H1 (cell line): ENCODE measurements around the gene MOB4. TPM values are rescaled to one million over a fixed set of nuclear protein-coding genes. Genes with fewer than 3 reads are reported as not detected.

Experiments used
- CTCF ChIA-PET: fragments of 300-600 bp; sonication (Branson Sonifier 250); formaldehyde crosslinking; loops from one replicate; lab custom pipeline; 2021; ENCODE audit not compliant: partially characterized antibody; lab: Charles Lee
- POLR2A ChIA-PET: fragments of 300-600 bp; sonication (Branson Sonifier 250); formaldehyde crosslinking; loops from one replicate; lab custom pipeline; 2021; ENCODE audit warnings: inconsistent platforms; ENCODE audit not compliant: partially characterized antibody; lab: Charles Lee
- DNase-seq, 2 experiments: peaks; one replicate each; pipeline versions ENCODE4 v3.0.0 to v3.0.0-alpha.2; 2010 to 2022; ENCODE audit warnings: low spot score in 2 of 2, low read depth in 1 of 2, mixed read lengths in 1 of 2
- FAIRE-seq: peaks from 2 replicates; lab custom pipeline; 2011; peaks lifted over from hg19 to GRCh38; lab: Jason Lieb, UNC
- H2AFZ ChIP-seq: 2 replicates; pipeline ENCODE4 v1.8.1; 2012; ENCODE audit warnings: low read length, inconsistent platforms
- H2AK5ac ChIP-seq: 2 replicates; pipeline ENCODE4 v1.6.1; 2013; ENCODE audit warnings: low read depth, low read length
- H2BK120ac ChIP-seq: replicated peaks from 2 replicates; pipeline ENCODE3; 2013; ENCODE audit warnings: low read depth, low read length, inconsistent platforms
- H2BK12ac ChIP-seq: 2 replicates; pipeline ENCODE4 v1.6.1; 2013; ENCODE audit warnings: low read depth, low read length
- H2BK15ac ChIP-seq: 2 replicates; pipeline ENCODE4 v1.6.1; 2013; ENCODE audit warnings: low read length
- H2BK20ac ChIP-seq: 2 replicates; pipeline ENCODE4 v1.6.1; 2013; ENCODE audit warnings: low read length
- H2BK5ac ChIP-seq: 2 replicates; pipeline ENCODE4 v1.6.1; 2013; ENCODE audit warnings: low read depth, low read length
- H3K14ac ChIP-seq: 2 replicates; pipeline ENCODE4 v1.6.1; 2013; ENCODE audit warnings: inconsistent platforms; ENCODE audit not compliant: insufficient read length
- H3K18ac ChIP-seq: 2 replicates; pipeline ENCODE4 v1.6.1; 2013; ENCODE audit warnings: low read length; ENCODE audit errors: extremely low read depth
- H3K23ac ChIP-seq: 2 replicates; pipeline ENCODE4 v1.6.1; 2013; ENCODE audit warnings: inconsistent platforms; ENCODE audit not compliant: insufficient read length
- H3K23me2 ChIP-seq: 2 replicates; pipeline ENCODE4 v1.6.1; 2013; ENCODE audit warnings: low read depth, low read length
- H3K27ac ChIP-seq: 2 replicates; pipeline ENCODE4 v1.6.1; 2011; ENCODE audit warnings: low read depth, low read length, inconsistent platforms
- H3K27me3 ChIP-seq, 4 experiments: replicated peaks in 1 of 4; 1 replicate in 1 of 4; 2 replicates in 3 of 4; pipeline versions ENCODE4 v1.6.1 to v1.8.1; 2011 to 2013; ENCODE audit warnings: low read length in 3 of 4, mild to moderate bottlenecking in 3 of 4, inconsistent platforms in 2 of 4, mixed read lengths in 2 of 4, moderate library complexity in 1 of 4; ENCODE audit not compliant: control insufficient read depth in 3 of 4, insufficient read depth in 3 of 4; ENCODE audit errors: extremely low read depth in 1 of 4
- H3K36me3 ChIP-seq, 4 experiments: 2 replicates each; pipeline versions ENCODE4 v1.6.1 to v1.8.1; 2011 to 2013; ENCODE audit warnings: mild to moderate bottlenecking in 4 of 4, low read length in 3 of 4, moderate library complexity in 2 of 4, control low read depth in 1 of 4, inconsistent platforms in 1 of 4; ENCODE audit not compliant: insufficient read depth in 4 of 4, control insufficient read depth in 2 of 4
- H3K4ac ChIP-seq: replicated peaks from 2 replicates; pipeline ENCODE3; 2013; ENCODE audit warnings: low read length, low read depth, mixed read lengths, inconsistent platforms; ENCODE audit not compliant: insufficient read length
- H3K4me1 ChIP-seq, 4 experiments: replicated peaks in 1 of 4; 1 replicate in 1 of 4; 2 replicates in 3 of 4; pipeline versions ENCODE4 v1.6.1 to v1.8.1; 2011 to 2013; ENCODE audit warnings: low read length in 3 of 4, inconsistent platforms in 2 of 4, mixed read lengths in 1 of 4; ENCODE audit not compliant: insufficient read depth in 4 of 4, control insufficient read depth in 3 of 4
- H3K4me2 ChIP-seq, 2 experiments: 2 replicates each; pipeline versions ENCODE4 v1.6.1 to v1.8.1; 2011 to 2013; ENCODE audit warnings: low read depth in 2 of 2, low read length in 2 of 2, control low read depth in 1 of 2, inconsistent platforms in 1 of 2, mild to moderate bottlenecking in 1 of 2; ENCODE audit not compliant: insufficient read depth in 1 of 2
- H3K4me3 ChIP-seq, 4 experiments: fragments of 200-600, 300-600 bp in 1 of 4; sonication (generic), shearing (Covaris generic), sonication (Bioruptor Twin) in 1 of 4; 2 replicates each; pipeline versions ENCODE4 v1.5.1 to v1.8.1; 2011 to 2016; ENCODE audit warnings: low read length in 4 of 4, low read depth in 3 of 4, control low read depth in 2 of 4, inconsistent platforms in 2 of 4, mild to moderate bottlenecking in 2 of 4, mixed read lengths in 1 of 4, moderate library complexity in 1 of 4; ENCODE audit not compliant: insufficient read depth in 2 of 4; ENCODE audit errors: extremely low read depth in 1 of 4
- H3K56ac ChIP-seq: replicated peaks from 2 replicates; pipeline ENCODE3; 2013; ENCODE audit warnings: low read depth, mild to moderate bottlenecking, mixed read lengths, low read length, inconsistent platforms; ENCODE audit not compliant: insufficient read length
- H3K79me1 ChIP-seq: 2 replicates; pipeline ENCODE4 v1.6.1; 2013; ENCODE audit warnings: low read depth, low read length, control low read depth
- H3K79me2 ChIP-seq, 2 experiments: 2 replicates each; pipeline versions ENCODE4 v1.6.1 to v1.8.1; 2012 to 2013; ENCODE audit warnings: low read length in 2 of 2, mild to moderate bottlenecking in 2 of 2, inconsistent platforms in 1 of 2; ENCODE audit not compliant: insufficient read depth in 2 of 2, control insufficient read depth in 1 of 2
- H3K9ac ChIP-seq, 4 experiments: replicated peaks in 1 of 4; 1 replicate in 1 of 4; 2 replicates in 3 of 4; pipeline versions ENCODE4 v1.6.1 to v1.8.1; 2011 to 2013; ENCODE audit warnings: low read depth in 3 of 4, low read length in 3 of 4, control low read depth in 2 of 4, mild to moderate bottlenecking in 2 of 4, moderate library complexity in 2 of 4, inconsistent platforms in 1 of 4; ENCODE audit errors: extremely low read depth in 1 of 4
- H3K9me3 ChIP-seq, 2 experiments: 2 replicates each; pipeline versions ENCODE4 v1.6.1 to v1.8.1; 2012 to 2013; ENCODE audit warnings: mild to moderate bottlenecking in 2 of 2, moderate library complexity in 2 of 2, control low read depth in 1 of 2, inconsistent platforms in 1 of 2, low read depth in 1 of 2, low read length in 1 of 2, mixed read lengths in 1 of 2; ENCODE audit not compliant: insufficient read depth in 2 of 2
- H4K20me1 ChIP-seq, 2 experiments: replicated peaks in 1 of 2; 2 replicates each; pipeline versions ENCODE3 to v1.8.1; 2011 to 2013; ENCODE audit warnings: inconsistent platforms in 2 of 2, low read length in 2 of 2, mild to moderate bottlenecking in 1 of 2; ENCODE audit not compliant: insufficient read depth in 2 of 2, control insufficient read depth in 1 of 2
- H4K5ac ChIP-seq: 2 replicates; pipeline ENCODE4 v1.6.1; 2013; ENCODE audit warnings: low read length, low read depth, mixed read lengths, inconsistent platforms; ENCODE audit not compliant: insufficient read length
- H4K8ac ChIP-seq: 2 replicates; pipeline ENCODE4 v1.8.0; 2013; ENCODE audit warnings: mild to moderate bottlenecking, moderate library complexity, low read length, inconsistent platforms; ENCODE audit not compliant: insufficient read depth; ENCODE audit errors: extremely low read depth
- H4K91ac ChIP-seq: replicated peaks from 2 replicates; pipeline ENCODE3; 2013; ENCODE audit warnings: low read length, mixed read lengths, inconsistent platforms; ENCODE audit not compliant: insufficient read length
- ASH2L ChIP-seq: fragments of 200-600, 300-600 bp; sonication (generic); IDR thresholded peaks from one replicate; pipeline ENCODE4 v1.7.1; 2017; ENCODE audit warnings: low read length
- TBP ChIP-seq: IDR thresholded peaks from 2 replicates; pipeline ENCODE4 v1.6.1; 2011; ENCODE audit warnings: low read depth, low read length, improper control_type of control experiment
- WGBS, 2 experiments: shearing (Covaris generic) in 1 of 2; methylation state at CpG; one replicate each; pipeline versions ENCODE4 v1.1.6 to v1.1.7; 2013 to 2015; ENCODE audit warnings: low lambda C conversion rate in 2 of 2, mixed read lengths in 2 of 2, inconsistent platforms in 1 of 2, low coverage in 1 of 2, missing lambda C conversion rate in 1 of 2; ENCODE audit not compliant: insufficient replicate concordance in 2 of 2, insufficient coverage in 1 of 2, insufficient read length in 1 of 2; ENCODE audit errors: extremely low coverage in 1 of 2, missing lambda C conversion rate in 1 of 2; 5-methylcytosine and 5-hydroxymethylcytosine counted together
- polyA plus RNA-seq, 7 experiments: library from polyadenylated mRNA; depleted of rRNA in 3 of 7; stranded (reverse) in 5 of 7; unstranded in 2 of 7; fragments of >200 nt in 5 of 7; fragments of 200-250 nt in 2 of 7; gene quantifications; 1 replicate in 5 of 7; 2 replicates in 1 of 7; 4 replicates in 1 of 7; pipeline versions ENCODE4 v1.2.1 to v1.2.3, GENCODE V29; 2011 to 2013; ENCODE audit warnings: missing spikeins in 2 of 7, mixed read lengths in 2 of 7
- total RNA-seq: library from RNA; stranded (reverse); fragmentation: NEBNext Ultra II Directional; extraction: Animal tissue kit (Norgen Biotek cat#: 25700); gene quantifications from 2 replicates; pipeline ENCODE4 v1.2.1, GENCODE V29; 2021
- TF ChIP-seq, protein P1 (sequence below): IDR thresholded peaks from 2 replicates; pipeline ENCODE4 v1.6.1; 2011; ENCODE audit warnings: low read length, improper control_type of control experiment
- TF ChIP-seq, protein P2 (sequence below): IDR thresholded peaks from 2 replicates; pipeline ENCODE4 v1.6.1; 2011; ENCODE audit warnings: low read depth, mild to moderate bottlenecking, low read length; ENCODE audit not compliant: insufficient read depth

The MOB4 gene
- total and polyA plus RNA-seq, 2 of the 8 experiments (the other 6 are each of a cell fraction or from before 2014, with no cell fraction given): 51.5 to 54.2 TPM

DNA sequence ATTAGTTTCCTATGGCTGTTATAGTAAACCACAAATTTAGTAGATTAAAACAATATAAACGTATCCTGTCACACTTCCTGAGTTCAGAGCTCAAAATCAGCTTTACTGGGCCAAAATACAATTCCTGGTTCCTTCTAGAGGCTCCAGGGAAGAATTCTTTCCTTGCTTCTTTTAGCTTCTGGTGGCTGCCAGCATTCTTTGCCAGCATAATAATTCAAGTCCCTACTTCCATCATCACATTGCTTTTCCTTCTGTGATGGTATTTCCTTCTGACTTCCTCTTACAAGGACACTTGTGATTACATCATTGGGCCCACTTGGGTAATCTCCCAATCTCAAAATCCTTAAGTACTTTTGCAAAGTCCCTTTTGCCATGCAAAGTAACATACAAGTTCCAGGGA lies 40.6 kb downstream of the MOB4 start:
- DNase-seq: no peak
- H3K23ac ChIP-seq: no peak overlapping the region
- H3K27me3 ChIP-seq: no peaks in the 10 kb centered on the region
- H2BK5ac ChIP-seq: no peak overlapping the region
- H2AK5ac ChIP-seq: no peak overlapping the region
- CTCF ChIA-PET: no interaction called here
- no peaks in the 10 kb centered on the region for H3K23me2 ChIP-seq
- H3K4me3 ChIP-seq: no peak overlapping the region
- H2BK120ac ChIP-seq: no peak overlapping the region
- no peaks in the 10 kb centered on the region for H3K79me2 ChIP-seq
- no peak for FAIRE-seq
- no peak overlapping the region for H2BK12ac ChIP-seq
- POLR2A ChIA-PET: interaction anchor here (0.8 to 2.1 kb wide), 4 partner anchors 9 to 57 kb away, joined by 3 to 8 read pairs (median 3); partner anchors contain the start of genes HSPD1 and HSPE1
- H2BK20ac ChIP-seq: no peak overlapping the region
- H2BK15ac ChIP-seq: no peak overlapping the region
- no peak overlapping the region for H2AFZ ChIP-seq
- no peak overlapping the region for H3K4ac ChIP-seq
- H3K56ac ChIP-seq: no peak overlapping the region
- H3K79me1 ChIP-seq: no peaks in the 10 kb centered on the region
- no peaks in the 10 kb centered on the region for H3K4me1 ChIP-seq
- H3K27ac ChIP-seq: no peak overlapping the region
- no peak overlapping the region for H3K4me2 ChIP-seq
- H3K9me3 ChIP-seq: no peaks in the 10 kb centered on the region
- H4K91ac ChIP-seq: no peak overlapping the region
- no peaks in the 10 kb centered on the region for H4K20me1 ChIP-seq
- H4K8ac ChIP-seq: no peak overlapping the region
- H3K14ac ChIP-seq: no peak overlapping the region
- H4K5ac ChIP-seq: no peak overlapping the region
- H3K18ac ChIP-seq: no peak overlapping the region
- 100% methylated on average over 1 of the region's 1 CpG; no CpG with 5 or more reads in 1 of the 2 experiments for WGBS, 2 experiments
- no peak overlapping the region for H3K9ac ChIP-seq
- peaks cover 0 to 19% (median 1%) of the 10 kb centered on the region in 4 experiments; a peak in 3 of 8 replicates for H3K36me3 ChIP-seq
- TF ChIP-seq, protein P1, sequence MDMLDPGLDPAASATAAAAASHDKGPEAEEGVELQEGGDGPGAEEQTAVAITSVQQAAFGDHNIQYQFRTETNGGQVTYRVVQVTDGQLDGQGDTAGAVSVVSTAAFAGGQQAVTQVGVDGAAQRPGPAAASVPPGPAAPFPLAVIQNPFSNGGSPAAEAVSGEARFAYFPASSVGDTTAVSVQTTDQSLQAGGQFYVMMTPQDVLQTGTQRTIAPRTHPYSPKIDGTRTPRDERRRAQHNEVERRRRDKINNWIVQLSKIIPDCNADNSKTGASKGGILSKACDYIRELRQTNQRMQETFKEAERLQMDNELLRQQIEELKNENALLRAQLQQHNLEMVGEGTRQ: no peak
- TF ChIP-seq, protein P2, sequence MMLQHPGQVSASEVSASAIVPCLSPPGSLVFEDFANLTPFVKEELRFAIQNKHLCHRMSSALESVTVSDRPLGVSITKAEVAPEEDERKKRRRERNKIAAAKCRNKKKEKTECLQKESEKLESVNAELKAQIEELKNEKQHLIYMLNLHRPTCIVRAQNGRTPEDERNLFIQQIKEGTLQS: no peak
- TF ChIP-seq ASH2L (no peak), TBP (no peak)
